Activated T-helper 1 cell treated with anti-CD3 and anti-CD28 coated beads, Interleukin-12 subunit alpha, Interleukin-12 subunit beta, Interleukin-2, Interleukin-4 antibody, amounts not matched to agents 30 ng/mL and 10 ng/mL and 1 ng/mL, durations not matched to agents 14 hours and 24 hours and 36 hours (primary cell): ENCODE measurements around the gene GLB1L3. TPM values are rescaled to one million over a fixed set of nuclear protein-coding genes. Genes with fewer than 3 reads are reported as not detected.

Experiments used
- DNase-seq: peaks from one replicate; pipeline ENCODE4 v3.0.0; 2021; ENCODE audit warnings: low spot score
- H3K27ac Mint-ChIP-seq: one replicate; pipeline ENCODE4 v1.8.0; 2021; ENCODE audit warnings: mild to moderate bottlenecking, mixed read lengths
- H3K27me3 Mint-ChIP-seq: one replicate; pipeline ENCODE4 v1.8.0; 2022; ENCODE audit warnings: mild to moderate bottlenecking, moderate library complexity, mixed read lengths; ENCODE audit not compliant: insufficient read depth
- H3K36me3 Mint-ChIP-seq: one replicate; pipeline ENCODE4 v1.8.0; 2021; ENCODE audit warnings: low read depth, mixed read lengths
- H3K4me1 Mint-ChIP-seq: one replicate; pipeline ENCODE4 v1.8.0; 2021; ENCODE audit warnings: low read depth, mixed read lengths
- H3K4me3 Mint-ChIP-seq: one replicate; pipeline ENCODE4 v1.8.0; 2021; ENCODE audit warnings: mild to moderate bottlenecking, moderate library complexity, mixed read lengths
- H3K9me3 Mint-ChIP-seq: one replicate; pipeline ENCODE4 v1.8.0; 2021; ENCODE audit warnings: mixed read lengths
- intact Hi-C: fragments of 100-400 bp; cut with micrococcal nuclease; formaldehyde crosslinking; loops from one replicate; pipeline ENCODE4 v1.15.1; 2024
- total RNA-seq: library from RNA; stranded (reverse); gene quantifications from 2 replicates; pipeline ENCODE4 v1.2.3, GENCODE V29; 2022

Gene GLB1L3
- total RNA-seq, 1 donor from 2014 or later: 16.1 TPM

GRCh38 chr11:134358856-134359490, 82.8 kb downstream of the GLB1L3 start:
- Mint-ChIP-seq H3K9me3 (no peaks in the 10 kb centered on the region), H3K36me3 (no peaks in the 10 kb centered on the region), H3K4me3 (no peak overlapping the region), H3K27me3 (peaks cover 5% of the 10 kb centered on the region), H3K4me1 (peaks cover 26% of the 10 kb centered on the region), H3K27ac (no peak overlapping the region)
- no peak for DNase-seq
- intact Hi-C loops: no loop called here

GRCh38 chr11:134359646-134360045, 83.5 kb downstream of the GLB1L3 start:
- Mint-ChIP-seq H3K27me3 (peaks cover 5% of the 10 kb centered on the region), H3K27ac (no peak overlapping the region), H3K4me1 (peaks cover 26% of the 10 kb centered on the region), H3K9me3 (no peaks in the 10 kb centered on the region), H3K36me3 (no peaks in the 10 kb centered on the region), H3K4me3 (no peak overlapping the region)
- intact Hi-C loops: loop anchor here (2.0 to 10.0 kb wide), 2 partner anchors 233 to 505 kb away; no protein-coding TSS in a partner anchor
- DNase-seq: no peak

- DNase-seq: peak; percentile 69
- intact Hi-C loops: loop anchor here (2.0 to 10.0 kb wide), 2 partner anchors 233 to 505 kb away; no protein-coding TSS in a partner anchor
- no peaks in the 10 kb centered on the region for H3K9me3 Mint-ChIP-seq
- peaks cover 1% of the 10 kb centered on the region for H3K27me3 Mint-ChIP-seq
- peaks cover 20% of the 10 kb centered on the region for H3K4me1 Mint-ChIP-seq
- H3K4me3 Mint-ChIP-seq: no peak overlapping the region
- peak overlapping the region; percentile 20 for H3K27ac Mint-ChIP-seq
- no peaks in the 10 kb centered on the region for H3K36me3 Mint-ChIP-seq
These were observed 84.1 kb downstream of the GLB1L3 start for GRCh38 chr11:134360050-134360835.

- Mint-ChIP-seq H3K4me3 (no peak overlapping the region), H3K36me3 (no peaks in the 10 kb centered on the region), H3K27me3 (no peaks in the 10 kb centered on the region), H3K9me3 (no peaks in the 10 kb centered on the region), H3K4me1 (peaks cover 15% of the 10 kb centered on the region), H3K27ac (no peak overlapping the region)
- no peak for DNase-seq
- intact Hi-C loops: loop anchor here (2.0 to 10.0 kb wide), 2 partner anchors 231 to 503 kb away; no protein-coding TSS in a partner anchor
These were observed 85.5 kb downstream of the GLB1L3 start for GRCh38 chr11:134361661-134362060.

GRCh38 chr11:134362192-134362901, 86.2 kb downstream of the GLB1L3 start:
- H3K27me3 Mint-ChIP-seq: peaks cover 2% of the 10 kb centered on the region
- DNase-seq: no peak
- no peaks in the 10 kb centered on the region for H3K9me3 Mint-ChIP-seq
- no peak overlapping the region for H3K4me3 Mint-ChIP-seq
- peaks cover 15% of the 10 kb centered on the region for H3K4me1 Mint-ChIP-seq
- H3K36me3 Mint-ChIP-seq: no peaks in the 10 kb centered on the region
- intact Hi-C loops: loop anchor here (10.0 kb wide), 1 partner anchor 502 kb away; no protein-coding TSS in a partner anchor
- H3K27ac Mint-ChIP-seq: no peak overlapping the region

GRCh38 chr11:134363161-134363560, 87.0 kb downstream of the GLB1L3 start:
- intact Hi-C loops: loop anchor here (10.0 kb wide), 1 partner anchor 502 kb away; no protein-coding TSS in a partner anchor
- H3K9me3 Mint-ChIP-seq: no peaks in the 10 kb centered on the region
- H3K36me3 Mint-ChIP-seq: no peaks in the 10 kb centered on the region
- H3K4me1 Mint-ChIP-seq: peaks cover 15% of the 10 kb centered on the region
- no peak overlapping the region for H3K4me3 Mint-ChIP-seq
- no peak for DNase-seq
- no peak overlapping the region for H3K27ac Mint-ChIP-seq
- peaks cover 2% of the 10 kb centered on the region for H3K27me3 Mint-ChIP-seq

- no peaks in the 10 kb centered on the region for H3K9me3 Mint-ChIP-seq
- no peak overlapping the region for H3K27ac Mint-ChIP-seq
- peaks cover 15% of the 10 kb centered on the region for H3K4me1 Mint-ChIP-seq
- H3K27me3 Mint-ChIP-seq: peaks cover 2% of the 10 kb centered on the region
- intact Hi-C loops: loop anchor here (10.0 kb wide), 1 partner anchor 501 kb away; no protein-coding TSS in a partner anchor
- no peak for DNase-seq
- no peak overlapping the region for H3K4me3 Mint-ChIP-seq
- H3K36me3 Mint-ChIP-seq: no peaks in the 10 kb centered on the region
These were observed 87.4 kb downstream of the GLB1L3 start for GRCh38 chr11:134363592-134363991.

- intact Hi-C loops: loop anchor here (10.0 kb wide), 1 partner anchor 501 kb away; no protein-coding TSS in a partner anchor
These were observed 88.1 kb downstream of the GLB1L3 start for GRCh38 chr11:134364261-134364660.

GRCh38 chr11:134365011-134365925, 89.1 kb downstream of the GLB1L3 start:
- DNase-seq: no peak
- no peaks in the 10 kb centered on the region for H3K9me3 Mint-ChIP-seq
- H3K27me3 Mint-ChIP-seq: peaks cover 2% of the 10 kb centered on the region
- peaks cover 9% of the 10 kb centered on the region for H3K4me1 Mint-ChIP-seq
- H3K4me3 Mint-ChIP-seq: no peak overlapping the region
- no peaks in the 10 kb centered on the region for H3K36me3 Mint-ChIP-seq
- H3K27ac Mint-ChIP-seq: no peak overlapping the region
- intact Hi-C loops: loop anchor here (10.0 kb wide), 1 partner anchor 500 kb away; no protein-coding TSS in a partner anchor

More at GRCh38 chr11:134364261-134364660, 88.1 kb downstream of the GLB1L3 start:
- no peak overlapping the region for H3K4me3 Mint-ChIP-seq
- H3K9me3 Mint-ChIP-seq: no peaks in the 10 kb centered on the region
- peaks cover 15% of the 10 kb centered on the region for H3K4me1 Mint-ChIP-seq
- DNase-seq: no peak
- no peak overlapping the region for H3K27ac Mint-ChIP-seq
- H3K27me3 Mint-ChIP-seq: peaks cover 2% of the 10 kb centered on the region
- no peaks in the 10 kb centered on the region for H3K36me3 Mint-ChIP-seq

GRCh38 chr11:134366254-134366653, 90.1 kb downstream of the GLB1L3 start:
- Mint-ChIP-seq H3K4me1 (peaks cover 9% of the 10 kb centered on the region), H3K27me3 (peaks cover 2% of the 10 kb centered on the region), H3K9me3 (no peaks in the 10 kb centered on the region), H3K27ac (no peak overlapping the region), H3K36me3 (no peaks in the 10 kb centered on the region), H3K4me3 (no peak overlapping the region)
- no peak for DNase-seq
- intact Hi-C loops: loop anchor here (10.0 kb wide), 1 partner anchor 499 kb away; no protein-coding TSS in a partner anchor

GRCh38 chr11:134367781-134368180, 91.6 kb downstream of the GLB1L3 start:
- no peak for DNase-seq
- intact Hi-C loops: loop anchor here (10.0 kb wide), 1 partner anchor 497 kb away; no protein-coding TSS in a partner anchor
- Mint-ChIP-seq H3K36me3 (no peaks in the 10 kb centered on the region), H3K4me1 (no peaks in the 10 kb centered on the region), H3K4me3 (no peak overlapping the region), H3K9me3 (no peaks in the 10 kb centered on the region), H3K27me3 (peaks cover 2% of the 10 kb centered on the region), H3K27ac (no peak overlapping the region)
